Peyer's patch (tissue), 4 donors: ENCODE data around the gene SPTB.

Source experiments
- POLR2A ChIP-seq, 2 donors: fragments of 450-650 bp; IDR thresholded peaks; one replicate each; pipeline ENCODE4 v1.5.1; 2017; ENCODE audit warnings: antibody characterized with exemption in 2 of 2, mild to moderate bottlenecking in 2 of 2, moderate library complexity in 2 of 2
- TF ChIP-seq, protein P1 (sequence below), 6 experiments: fragments of 450-650 bp in 4 of 6; fragments of 200-600 bp in 2 of 6; sonication (generic) in 1 of 6; IDR thresholded peaks; one replicate each; pipeline ENCODE4 v1.5.1; 2017 to 2019; ENCODE audit warnings: antibody characterized with exemption in 6 of 6, mild to moderate bottlenecking in 3 of 6, moderate library complexity in 1 of 6

DNA sequence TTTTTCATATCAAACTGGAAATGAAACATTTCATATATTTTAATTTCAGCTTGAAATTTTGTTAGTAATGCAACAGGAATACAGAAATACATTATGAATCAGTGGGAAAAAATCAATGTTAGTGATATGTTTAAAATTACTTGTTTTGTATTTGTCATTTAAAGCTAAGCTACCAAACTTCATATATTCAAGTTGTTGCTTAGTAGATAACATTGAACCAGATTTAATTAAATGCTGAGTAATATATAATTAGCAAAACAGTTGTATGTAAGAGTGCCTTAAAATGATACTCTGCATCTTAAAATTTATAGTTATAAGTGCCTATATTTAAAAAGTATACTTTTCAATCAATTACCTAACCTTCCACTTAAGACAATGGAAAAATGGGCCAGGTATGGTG is 39.5 kb upstream of the SPTB start:
- TF ChIP-seq, protein P1, sequence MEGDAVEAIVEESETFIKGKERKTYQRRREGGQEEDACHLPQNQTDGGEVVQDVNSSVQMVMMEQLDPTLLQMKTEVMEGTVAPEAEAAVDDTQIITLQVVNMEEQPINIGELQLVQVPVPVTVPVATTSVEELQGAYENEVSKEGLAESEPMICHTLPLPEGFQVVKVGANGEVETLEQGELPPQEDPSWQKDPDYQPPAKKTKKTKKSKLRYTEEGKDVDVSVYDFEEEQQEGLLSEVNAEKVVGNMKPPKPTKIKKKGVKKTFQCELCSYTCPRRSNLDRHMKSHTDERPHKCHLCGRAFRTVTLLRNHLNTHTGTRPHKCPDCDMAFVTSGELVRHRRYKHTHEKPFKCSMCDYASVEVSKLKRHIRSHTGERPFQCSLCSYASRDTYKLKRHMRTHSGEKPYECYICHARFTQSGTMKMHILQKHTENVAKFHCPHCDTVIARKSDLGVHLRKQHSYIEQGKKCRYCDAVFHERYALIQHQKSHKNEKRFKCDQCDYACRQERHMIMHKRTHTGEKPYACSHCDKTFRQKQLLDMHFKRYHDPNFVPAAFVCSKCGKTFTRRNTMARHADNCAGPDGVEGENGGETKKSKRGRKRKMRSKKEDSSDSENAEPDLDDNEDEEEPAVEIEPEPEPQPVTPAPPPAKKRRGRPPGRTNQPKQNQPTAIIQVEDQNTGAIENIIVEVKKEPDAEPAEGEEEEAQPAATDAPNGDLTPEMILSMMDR (IDR thresholded peaks at IDR 0.05), result no peak
- TF ChIP-seq POLR2A (IDR thresholded peaks at IDR 0.05), result no peak
